COLO668 (cell line): Measurements from ENCODE around the gene TRMT1L.

ENCODE experiments used
- DNase-seq: peaks from one replicate; lab custom pipeline; 2025; ENCODE audit not compliant: unreplicated experiment; lab: John Stamatoyannopoulos, UW

Gene TRMT1L

GRCh38 chr1:185112356-185112755 is 44.4 kb downstream of the TRMT1L start:
- no peak for DNase-seq

- DNase-seq = no peak
Measured at GRCh38 chr1:185111873-185112272, 44.9 kb downstream of the TRMT1L start.

- DNase-seq = no peak
Measured at GRCh38 chr1:185110145-185110544, 46.6 kb downstream of the TRMT1L start.

- DNase-seq = no peak
Measured at GRCh38 chr1:185108321-185108720, 48.4 kb downstream of the TRMT1L start.

GRCh38 chr1:185105121-185105520 is 51.6 kb downstream of the TRMT1L start:
- no peak for DNase-seq

DNA sequence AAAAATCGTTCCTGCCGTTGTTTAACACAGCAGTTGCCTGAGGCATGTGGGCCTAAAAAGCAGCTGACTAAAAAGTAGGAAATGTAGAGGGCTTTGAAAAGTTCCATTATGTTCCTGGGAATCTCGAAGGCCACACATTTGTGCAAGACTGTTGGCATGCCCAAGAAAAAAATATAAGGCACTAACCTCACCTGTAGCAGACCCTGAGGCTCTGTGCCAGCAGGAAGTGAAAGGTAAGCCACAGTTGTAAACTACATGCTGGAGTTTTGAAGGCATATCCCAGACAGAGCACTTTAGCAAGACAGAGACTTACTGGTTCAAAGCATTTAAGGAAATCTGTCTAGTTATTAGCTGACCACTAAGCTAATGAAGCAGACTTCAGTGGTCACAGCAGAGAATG is 52.7 kb downstream of the TRMT1L start:
- no peak for DNase-seq

GRCh38 chr1:185096531-185096930 is 60.2 kb downstream of the TRMT1L start:
- DNase-seq = no peak

DNA sequence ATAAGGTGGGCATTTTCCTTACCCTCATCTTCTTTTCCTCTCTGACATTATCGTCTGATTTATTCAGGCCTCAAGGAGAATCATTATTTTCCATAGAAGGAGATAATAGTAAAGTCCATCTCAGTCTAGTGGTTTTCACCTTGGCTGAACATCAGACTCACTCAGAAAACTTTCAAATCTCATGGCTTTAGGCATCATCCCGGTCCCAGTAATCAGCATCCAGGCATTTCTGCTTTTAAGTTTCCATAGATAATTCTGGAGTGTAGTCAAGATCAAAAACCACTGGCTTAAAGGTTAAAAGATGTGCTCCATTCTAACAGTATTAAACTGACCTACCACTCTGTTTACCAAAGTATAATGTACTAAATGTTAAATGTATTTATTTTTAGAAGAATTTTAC is 62.0 kb downstream of the TRMT1L start:
- no peak for DNase-seq

GRCh38 chr1:185091480-185091879 is 65.3 kb downstream of the TRMT1L start:
- DNase-seq = no peak

DNA sequence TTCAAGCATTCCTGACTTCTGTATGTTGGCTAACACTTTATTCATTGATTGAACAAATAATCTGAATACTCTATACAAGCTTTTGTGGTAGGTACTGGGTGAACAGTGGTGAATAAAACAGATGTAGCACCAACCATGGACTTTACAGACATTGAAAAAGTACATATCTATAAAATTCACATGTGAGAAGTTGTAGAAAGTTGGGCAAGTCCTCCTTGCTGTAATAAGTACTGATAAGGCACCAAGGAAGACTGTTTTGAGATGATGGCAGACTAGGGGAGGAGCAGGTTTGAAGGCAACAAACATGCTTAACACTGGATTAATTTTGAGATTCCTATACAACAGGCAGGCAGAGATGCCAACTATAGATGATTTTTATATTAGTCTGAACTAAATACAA is 69.0 kb downstream of the TRMT1L start:
- DNase-seq = no peak

GRCh38 chr1:185087101-185087500 is 69.7 kb downstream of the TRMT1L start:
- no peak for DNase-seq

DNA sequence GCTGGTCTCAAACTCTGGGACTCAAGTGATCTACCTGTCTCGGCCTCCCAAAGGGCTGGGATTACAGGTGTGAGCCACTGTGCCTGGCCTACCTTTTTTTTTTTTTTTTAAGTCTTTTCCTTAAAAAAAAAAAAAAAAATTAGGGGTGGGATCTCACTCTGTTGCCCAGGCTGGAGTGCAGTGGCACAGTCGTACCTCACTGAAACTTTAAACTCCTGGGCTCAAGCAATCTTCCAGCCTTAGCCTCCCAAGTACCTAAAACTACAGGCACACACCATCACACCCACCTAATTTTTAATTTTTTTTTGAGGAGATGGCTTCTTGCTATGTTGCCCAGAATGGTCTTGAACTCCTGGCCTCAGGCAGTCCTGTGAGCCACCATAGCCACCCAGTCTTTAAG is 72.9 kb downstream of the TRMT1L start:
- no peak for DNase-seq

- no peak for DNase-seq
Measured at GRCh38 chr1:185080422-185080821, 76.3 kb downstream of the TRMT1L start.

GRCh38 chr1:185077374-185077773 is 79.4 kb downstream of the TRMT1L start:
- no peak for DNase-seq

GRCh38 chr1:185075476-185075875 is 81.3 kb downstream of the TRMT1L start:
- DNase-seq = no peak

DNA sequence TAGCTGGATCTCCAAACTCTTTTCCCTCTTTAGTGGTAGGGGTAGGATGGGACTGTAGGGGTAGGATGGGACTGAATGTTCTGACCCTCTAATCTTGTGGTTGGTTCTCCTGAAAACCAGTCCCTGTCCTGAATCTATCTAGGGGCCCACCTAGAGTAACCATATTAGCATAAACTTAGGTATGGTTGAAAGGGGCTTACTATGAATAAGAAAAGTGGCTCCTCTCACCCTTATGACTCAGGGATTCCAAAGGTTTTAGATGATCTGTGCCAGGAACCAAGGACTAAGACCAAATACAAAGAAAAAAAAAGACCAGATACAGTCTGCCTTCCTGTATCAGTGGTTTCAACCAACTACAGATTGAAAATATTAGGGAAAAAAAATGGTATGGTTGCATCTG is 82.4 kb downstream of the TRMT1L start:
- DNase-seq = no peak

DNA sequence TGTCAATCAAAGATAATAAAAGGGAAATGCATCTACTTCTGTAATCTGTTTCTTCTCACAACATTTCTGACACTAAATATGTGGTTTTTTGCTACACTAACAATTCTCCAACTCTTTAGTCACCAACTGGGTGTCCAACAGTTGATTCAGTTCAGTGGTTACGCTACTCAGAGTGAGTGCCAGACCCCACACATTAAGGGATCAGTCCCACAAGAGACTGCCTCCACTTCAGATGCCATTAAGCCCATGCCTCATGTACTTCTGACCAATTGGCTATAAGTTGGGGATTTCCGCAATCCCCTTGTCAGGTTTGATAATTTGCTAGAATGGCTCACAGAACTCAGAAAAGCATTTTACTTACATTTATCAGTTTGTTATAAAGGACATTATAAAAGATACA is 83.0 kb downstream of the TRMT1L start:
- no peak for DNase-seq

- DNase-seq = no peak
Measured at GRCh38 chr1:185070051-185070450, 86.7 kb downstream of the TRMT1L start.

DNA sequence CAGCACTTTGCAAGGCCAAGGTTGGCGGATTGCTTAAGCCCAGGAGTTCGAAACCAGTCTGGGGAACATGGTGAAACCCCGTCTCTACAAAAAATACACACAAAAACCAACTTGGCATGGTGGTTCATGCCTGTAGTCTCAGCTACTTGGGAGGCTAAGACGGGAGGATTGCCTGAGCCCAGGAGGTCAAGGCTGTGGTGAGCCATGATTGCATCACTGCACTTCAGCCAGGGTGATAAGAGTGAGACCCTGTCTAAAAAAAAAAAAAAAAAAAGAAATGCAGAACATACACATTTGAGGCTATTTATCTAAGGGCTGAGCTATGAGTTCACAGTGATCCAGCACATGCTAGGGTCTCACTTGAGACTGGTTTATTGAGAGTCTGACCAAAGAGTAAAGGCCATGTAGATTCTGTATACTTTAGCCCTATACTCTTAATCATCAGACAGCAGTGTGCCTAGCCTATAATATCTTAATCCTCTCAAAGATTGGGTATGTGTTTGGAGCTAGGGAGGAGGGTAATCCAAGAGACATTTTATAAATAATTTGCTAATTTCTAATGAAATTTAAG is 87.5 kb downstream of the TRMT1L start:
- DNase-seq = no peak

- DNase-seq = no peak
Measured at GRCh38 chr1:185068341-185068740, 88.4 kb downstream of the TRMT1L start.
